Measurements from ENCODE around the gene RMND5A. TPM values are rescaled to one million over a fixed set of nuclear protein-coding genes. Genes with fewer than 3 reads are reported as not detected.

The RMND5A gene
- polyA plus RNA-seq, 1 donor: 36.6 TPM

- no peak for DNase-seq
Observed at GRCh38 chr2:86768189-86768949, 48.3 kb downstream of the RMND5A start.

GRCh38 chr2:86769838-86770237 is 49.7 kb downstream of the RMND5A start:
- no peak for DNase-seq

GRCh38 chr2:86770816-86771301 is 50.8 kb downstream of the RMND5A start:
- no peak for DNase-seq

- no peak for DNase-seq
Observed at GRCh38 chr2:86772611-86773010, 52.5 kb downstream of the RMND5A start.

GRCh38 chr2:86774862-86775261 is 54.8 kb downstream of the RMND5A start:
- no peak for DNase-seq

- no peak for DNase-seq
Observed at GRCh38 chr2:86775338-86775737, 55.2 kb downstream of the RMND5A start.

- DNase-seq: no peak
Observed at GRCh38 chr2:86776532-86776931, 56.4 kb downstream of the RMND5A start.

- DNase-seq: no peak
Observed at GRCh38 chr2:86778957-86779356, 58.9 kb downstream of the RMND5A start.

- DNase-seq: no peak
Observed at GRCh38 chr2:86779971-86780370, 59.9 kb downstream of the RMND5A start.

- DNase-seq: no peak
Observed at GRCh38 chr2:86781363-86781762, 61.3 kb downstream of the RMND5A start.

- DNase-seq: no peak
Observed at GRCh38 chr2:86782748-86783147, 62.7 kb downstream of the RMND5A start.

GRCh38 chr2:86783615-86784339 is 63.7 kb downstream of the RMND5A start:
- no peak for DNase-seq

- DNase-seq: no peak
Observed at GRCh38 chr2:86785456-86785855, 65.4 kb downstream of the RMND5A start.

GRCh38 chr2:86786001-86786536 is 66.0 kb downstream of the RMND5A start:
- no peak for DNase-seq

GRCh38 chr2:86787736-86788135 is 67.6 kb downstream of the RMND5A start:
- DNase-seq: no peak

- DNase-seq: no peak
Observed at GRCh38 chr2:86788165-86788564, 68.1 kb downstream of the RMND5A start.

GRCh38 chr2:86788881-86789686 is 69.0 kb downstream of the RMND5A start:
- DNase-seq: no peak

GRCh38 chr2:86789687-86790133 is 69.6 kb downstream of the RMND5A start:
- no peak for DNase-seq

- no peak for DNase-seq
Observed at GRCh38 chr2:86790134-86790675, 70.1 kb downstream of the RMND5A start.

GRCh38 chr2:86790676-86791572 is 70.8 kb downstream of the RMND5A start, which contains the start of gene CD8A:
Gene CD8A, minus strand, starts transcription at chr2:86790913. Its CDS starts 88 bp downstream, at chr2:86790825.
- no peak for DNase-seq

GRCh38 chr2:86791573-86791972 is 71.5 kb downstream of the RMND5A start:
- DNase-seq: no peak

Data from hindlimb muscle (tissue), 1 donor.